OCI-LY1 (cell line): ENCODE data around the gene HMGCS1.
"Not testable (repeated sequence)": the region's sequence is repeated elsewhere in the genome, so short reads cannot be mapped to it uniquely, and the experiment has no call there.

ENCODE experiments used
- H2AFZ ChIP-seq: fragments of 200-600 bp; sonication (generic), shearing (Covaris generic); 2 replicates; pipeline ENCODE4 v1.6.0; 2014; ENCODE audit warnings: antibody characterized with exemption, mild to moderate bottlenecking, low read length
- H3F3A ChIP-seq: fragments of 200-600 bp; sonication (generic), shearing (Covaris generic); 2 replicates; pipeline ENCODE4 v1.6.0; 2014; ENCODE audit warnings: mild to moderate bottlenecking, antibody characterized with exemption, low read length, moderate library complexity; ENCODE audit not compliant: insufficient read depth
- H3K27ac ChIP-seq: fragments of 200-600 bp; sonication (generic); 2 replicates; pipeline ENCODE4 v1.5.1; 2014; ENCODE audit warnings: low read length, mixed run types, mild to moderate bottlenecking, low read depth; ENCODE audit not compliant: poor library complexity, severe bottlenecking
- H3K27me3 ChIP-seq: fragments of 200-600 bp; sonication (generic); 2 replicates; pipeline ENCODE4 v1.6.0; 2014; ENCODE audit warnings: antibody characterized with exemption, mild to moderate bottlenecking, low read length, moderate library complexity; ENCODE audit not compliant: insufficient read depth
- H3K36me3 ChIP-seq: fragments of 200-600 bp; sonication (generic); 2 replicates; pipeline ENCODE4 v1.6.1; 2014; ENCODE audit warnings: mild to moderate bottlenecking, antibody characterized with exemption, low read length, moderate library complexity, mixed read lengths; ENCODE audit not compliant: insufficient read depth
- H3K4me1 ChIP-seq: fragments of 200-600 bp; sonication (generic); 2 replicates; pipeline ENCODE4 v1.5.1; 2014; ENCODE audit warnings: mild to moderate bottlenecking, low read length, moderate library complexity; ENCODE audit not compliant: insufficient read depth, severe bottlenecking
- H3K4me2 ChIP-seq: fragments of 200-600 bp; sonication (generic), shearing (Covaris generic); 2 replicates; pipeline ENCODE4 v1.6.1; 2014; ENCODE audit warnings: low read length
- H3K4me3 ChIP-seq: fragments of 200-600 bp; sonication (generic); 2 replicates; pipeline ENCODE4 v1.5.1; 2014; ENCODE audit warnings: low read length, low read depth, mild to moderate bottlenecking, mixed read lengths; ENCODE audit not compliant: poor library complexity, severe bottlenecking
- H3K79me2 ChIP-seq: fragments of 200-600 bp; shearing (Covaris generic); 2 replicates; pipeline ENCODE4 v1.6.1; 2016; ENCODE audit warnings: mixed run types, low read length, mixed read lengths; ENCODE audit not compliant: insufficient read depth
- H3K9ac ChIP-seq: fragments of 200-600 bp; sonication (generic), shearing (Covaris generic); 2 replicates; pipeline ENCODE4 v1.6.1; 2014; ENCODE audit warnings: mild to moderate bottlenecking, low read length, mixed read lengths
- H3K9me2 ChIP-seq: fragments of 200-600 bp; sonication (generic), shearing (Covaris generic); 2 replicates; pipeline ENCODE4 v1.6.1; 2014; ENCODE audit warnings: low read depth, mild to moderate bottlenecking, low read length, mixed read lengths
- H3K9me3 ChIP-seq: fragments of 200-600 bp; shearing (Covaris generic); 2 replicates; pipeline ENCODE4 v1.6.1; 2014; ENCODE audit warnings: low read length, mixed read lengths
- H4K20me1 ChIP-seq: fragments of 200-600 bp; sonication (generic), shearing (Covaris generic); 2 replicates; pipeline ENCODE4 v1.6.0; 2016; ENCODE audit warnings: mild to moderate bottlenecking, low read length; ENCODE audit not compliant: insufficient read depth
- EZH2 ChIP-seq: fragments of 200-600 bp; sonication (generic), shearing (Covaris generic); IDR thresholded peaks from 2 replicates; pipeline ENCODE4 v1.8.0; 2017; ENCODE audit warnings: borderline replicate concordance, mixed run types, mild to moderate bottlenecking, antibody characterized with exemption, low read length, moderate library complexity, mixed read lengths
- TF ChIP-seq, protein P1 (sequence below): fragments of 200-600 bp; sonication (generic), shearing (Covaris generic); IDR thresholded peaks from 2 replicates; pipeline ENCODE4 v1.5.1; 2017; ENCODE audit warnings: mild to moderate bottlenecking, antibody characterized with exemption, low read length, moderate library complexity, mixed read lengths

HMGCS1 gene

DNA sequence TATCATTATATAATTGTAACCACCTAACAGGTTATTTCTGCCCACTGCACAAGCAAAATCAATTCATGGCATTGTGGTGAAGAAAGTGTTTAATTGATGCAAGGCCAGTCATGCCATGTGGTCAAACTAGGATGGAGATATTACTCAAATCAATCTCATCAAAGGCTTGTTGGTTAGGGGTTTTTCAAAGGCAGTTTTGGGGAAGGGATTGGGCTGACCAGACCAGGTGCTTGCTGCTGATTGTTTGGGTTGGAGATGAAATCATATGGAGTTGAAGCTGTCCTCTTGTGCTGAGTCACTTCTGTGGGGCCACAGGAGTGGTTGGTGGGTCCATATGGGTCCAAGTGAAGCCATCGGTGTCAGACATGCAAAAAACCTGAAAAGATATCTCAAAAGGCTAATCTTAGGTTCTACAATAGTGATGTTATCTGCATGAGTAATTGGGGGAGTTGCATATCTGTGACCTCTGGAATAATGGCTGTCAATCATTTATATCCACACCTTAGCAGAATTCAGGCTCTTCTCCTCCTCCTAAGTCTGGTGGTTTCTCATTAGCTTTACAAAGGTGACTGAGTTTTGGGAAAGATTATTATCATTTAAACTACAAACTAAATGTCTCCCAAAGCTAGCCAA, 44.9 kb downstream of the HMGCS1 start:
- Histone ChIP-seq H2AFZ (no peak overlapping the region), H3K27ac (no peak overlapping the region), H3K9ac (no peak overlapping the region), H3K36me3 (no peaks in the 10 kb centered on the region), H3K9me3 (no peaks in the 10 kb centered on the region), H4K20me1 (no peaks in the 10 kb centered on the region), H3F3A (no peaks in the 10 kb centered on the region), H3K4me3 (no peak overlapping the region), H3K79me2 (no peaks in the 10 kb centered on the region), H3K27me3 (no peaks in the 10 kb centered on the region; the same call in 1 of the 2 replicates), H3K9me2 (no peaks in the 10 kb centered on the region), H3K4me2 (no peak overlapping the region), H3K4me1 (no peaks in the 10 kb centered on the region)
- TF ChIP-seq EZH2 = no peak
- TF ChIP-seq, protein P1, sequence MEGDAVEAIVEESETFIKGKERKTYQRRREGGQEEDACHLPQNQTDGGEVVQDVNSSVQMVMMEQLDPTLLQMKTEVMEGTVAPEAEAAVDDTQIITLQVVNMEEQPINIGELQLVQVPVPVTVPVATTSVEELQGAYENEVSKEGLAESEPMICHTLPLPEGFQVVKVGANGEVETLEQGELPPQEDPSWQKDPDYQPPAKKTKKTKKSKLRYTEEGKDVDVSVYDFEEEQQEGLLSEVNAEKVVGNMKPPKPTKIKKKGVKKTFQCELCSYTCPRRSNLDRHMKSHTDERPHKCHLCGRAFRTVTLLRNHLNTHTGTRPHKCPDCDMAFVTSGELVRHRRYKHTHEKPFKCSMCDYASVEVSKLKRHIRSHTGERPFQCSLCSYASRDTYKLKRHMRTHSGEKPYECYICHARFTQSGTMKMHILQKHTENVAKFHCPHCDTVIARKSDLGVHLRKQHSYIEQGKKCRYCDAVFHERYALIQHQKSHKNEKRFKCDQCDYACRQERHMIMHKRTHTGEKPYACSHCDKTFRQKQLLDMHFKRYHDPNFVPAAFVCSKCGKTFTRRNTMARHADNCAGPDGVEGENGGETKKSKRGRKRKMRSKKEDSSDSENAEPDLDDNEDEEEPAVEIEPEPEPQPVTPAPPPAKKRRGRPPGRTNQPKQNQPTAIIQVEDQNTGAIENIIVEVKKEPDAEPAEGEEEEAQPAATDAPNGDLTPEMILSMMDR = no peak

DNA sequence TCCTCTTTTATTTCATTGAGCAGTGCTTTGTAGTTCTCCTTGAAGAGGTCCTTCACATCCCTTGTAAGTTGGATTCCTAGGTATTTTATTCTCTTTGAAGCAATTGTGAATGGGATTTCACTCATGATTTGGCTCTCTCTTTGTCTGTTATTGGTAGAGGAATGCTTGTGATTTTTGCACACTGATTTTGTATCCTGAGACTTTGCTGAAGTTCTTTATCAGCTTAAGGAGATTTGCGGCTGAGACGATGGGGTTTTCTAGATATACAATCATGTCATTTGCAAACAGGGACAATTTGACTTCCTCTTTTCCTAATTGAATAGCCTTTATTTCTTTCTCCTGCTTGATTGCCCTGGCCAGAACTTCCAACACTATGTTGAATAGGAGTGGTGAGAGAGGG, 50.9 kb downstream of the HMGCS1 start:
- not testable (repeated sequence) for H3K9me3 ChIP-seq, H3K9me2 ChIP-seq, H4K20me1 ChIP-seq, H3K79me2 ChIP-seq, H3K27ac ChIP-seq, H3K9ac ChIP-seq, H3F3A ChIP-seq, H2AFZ ChIP-seq, H3K4me1 ChIP-seq, H3K27me3 ChIP-seq, H3K36me3 ChIP-seq, H3K4me2 ChIP-seq, H3K4me3 ChIP-seq

DNA sequence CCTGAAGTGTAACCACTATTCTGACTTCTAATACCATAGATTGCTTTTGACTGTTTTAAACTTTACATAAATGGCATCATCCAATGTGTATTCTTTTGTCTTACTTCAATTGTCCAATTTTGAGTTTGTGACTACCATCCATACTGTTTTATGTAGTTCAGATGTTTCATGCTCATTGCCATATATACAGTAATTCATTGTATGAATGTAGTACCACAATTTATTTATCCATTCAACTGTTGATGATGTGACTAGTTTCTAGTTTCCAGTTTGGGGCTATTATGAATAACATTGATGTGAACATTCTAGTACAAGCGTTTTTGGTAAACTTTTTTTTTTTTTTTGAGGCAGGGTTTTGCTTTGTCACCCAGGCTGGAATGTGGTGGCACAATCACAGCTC, 55.1 kb downstream of the HMGCS1 start:
- H3K4me1 ChIP-seq = no peaks in the 10 kb centered on the region
- no peaks in the 10 kb centered on the region for H3K36me3 ChIP-seq
- no peak overlapping the region for H3K4me3 ChIP-seq
- H2AFZ ChIP-seq = no peak overlapping the region
- no peak overlapping the region for H3K4me2 ChIP-seq
- H4K20me1 ChIP-seq = no peaks in the 10 kb centered on the region
- H3K27ac ChIP-seq = no peak overlapping the region
- H3K9ac ChIP-seq = no peak overlapping the region
- H3F3A ChIP-seq = no peaks in the 10 kb centered on the region
- H3K9me2 ChIP-seq = no peaks in the 10 kb centered on the region
- no peaks in the 10 kb centered on the region for H3K79me2 ChIP-seq
- H3K27me3 ChIP-seq = no peaks in the 10 kb centered on the region
- H3K9me3 ChIP-seq = no peaks in the 10 kb centered on the region
- TF ChIP-seq, protein P1 = no peak

DNA sequence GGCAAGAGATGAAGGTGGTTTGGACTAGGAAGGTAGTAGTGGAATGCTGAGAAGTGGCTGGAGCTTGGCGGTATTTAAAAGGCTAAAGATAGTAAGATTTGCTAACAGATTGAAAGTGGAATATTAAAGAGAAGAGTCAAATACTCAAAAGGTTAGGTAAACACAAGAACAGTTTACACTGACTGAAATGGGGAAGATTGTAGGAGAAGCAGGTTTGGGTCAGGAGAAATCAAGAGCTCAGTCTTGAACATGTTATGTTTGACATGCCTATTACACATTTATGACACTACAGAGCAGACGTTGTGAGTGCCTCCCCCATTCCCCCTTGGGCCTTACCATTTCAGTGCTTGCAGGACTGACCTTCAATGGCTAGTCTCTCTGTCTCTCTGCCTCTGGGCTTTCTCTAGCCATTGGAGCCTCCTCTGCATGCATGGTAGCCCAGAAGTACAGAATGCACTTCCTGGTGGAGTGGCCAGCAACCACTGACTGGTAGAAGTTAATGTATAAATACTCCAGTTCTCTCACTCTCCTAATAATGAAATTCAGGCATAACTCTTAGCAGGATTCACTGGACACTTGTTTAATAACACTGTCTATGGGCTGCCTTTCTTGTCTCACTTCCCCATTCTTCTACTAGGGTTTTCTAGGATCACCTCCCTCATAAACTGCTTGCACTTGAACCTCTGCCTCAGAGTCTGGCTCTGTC, 56.8 kb downstream of the HMGCS1 start:
- H3K27me3 ChIP-seq = no peaks in the 10 kb centered on the region
- no peaks in the 10 kb centered on the region for H3K36me3 ChIP-seq
- no peak overlapping the region for H3K9ac ChIP-seq
- H3K9me3 ChIP-seq = no peaks in the 10 kb centered on the region
- H3K4me3 ChIP-seq = no peak overlapping the region
- H3K4me1 ChIP-seq = no peaks in the 10 kb centered on the region
- no peak overlapping the region for H3K4me2 ChIP-seq
- no peak overlapping the region for H3K27ac ChIP-seq
- TF ChIP-seq, protein P1 = no peak
- TF ChIP-seq EZH2 = no peak
- no peaks in the 10 kb centered on the region for H3K9me2 ChIP-seq
- no peaks in the 10 kb centered on the region for H3K79me2 ChIP-seq
- H4K20me1 ChIP-seq = no peaks in the 10 kb centered on the region
- no peak overlapping the region for H2AFZ ChIP-seq
- no peaks in the 10 kb centered on the region for H3F3A ChIP-seq
